GM21576 (cell line): ENCODE data around the gene PTMA.
A peak's percentile ranks its signal among the peaks of the same experiment; 100 is the strongest.

ENCODE experiments used
- ATAC-seq: cut with Tn5 transposase; IDR thresholded peaks from one replicate; pipeline ENCODE4 v1.9.1; 2021; ENCODE audit warnings: mild to moderate bottlenecking, moderate library complexity; ENCODE audit not compliant: unreplicated experiment

PTMA gene

DNA sequence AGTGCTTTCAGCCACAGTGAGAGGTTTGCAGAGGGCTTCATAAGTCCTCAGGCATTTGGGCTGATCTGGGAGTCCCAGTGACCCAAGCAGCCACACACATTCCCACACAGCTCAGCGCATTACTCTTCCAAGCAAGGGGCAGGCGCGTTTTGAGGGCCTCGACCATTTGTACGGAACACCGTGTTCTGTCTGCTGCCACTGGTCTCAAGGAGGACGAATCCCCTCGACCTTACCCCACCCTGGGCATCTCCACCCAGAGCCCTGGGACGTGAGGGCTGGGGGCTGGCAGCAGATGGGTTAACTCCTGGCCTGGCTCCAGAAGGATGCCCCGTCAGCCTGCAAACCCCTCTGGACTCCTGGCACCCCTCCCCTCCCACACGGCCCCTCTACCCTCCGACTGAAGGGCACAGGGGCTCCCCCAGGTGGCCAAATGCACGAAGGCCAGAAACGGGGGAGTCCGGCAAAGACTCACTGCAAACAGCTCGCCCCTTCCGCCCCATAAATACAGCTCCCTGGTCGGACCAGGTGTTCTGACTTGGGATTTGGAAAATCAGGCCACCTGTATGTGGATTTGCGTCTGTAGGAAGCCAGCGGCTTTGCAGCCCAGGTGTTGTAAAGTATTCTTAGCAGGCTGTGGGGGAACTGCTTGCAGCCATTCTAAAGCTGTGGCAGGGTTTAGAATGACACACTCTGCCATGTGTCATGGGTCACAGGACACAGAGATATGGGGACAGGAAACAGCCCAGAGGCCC is 33.6 kb upstream of the PTMA start:
- ATAC-seq: peak; percentile 32

DNA sequence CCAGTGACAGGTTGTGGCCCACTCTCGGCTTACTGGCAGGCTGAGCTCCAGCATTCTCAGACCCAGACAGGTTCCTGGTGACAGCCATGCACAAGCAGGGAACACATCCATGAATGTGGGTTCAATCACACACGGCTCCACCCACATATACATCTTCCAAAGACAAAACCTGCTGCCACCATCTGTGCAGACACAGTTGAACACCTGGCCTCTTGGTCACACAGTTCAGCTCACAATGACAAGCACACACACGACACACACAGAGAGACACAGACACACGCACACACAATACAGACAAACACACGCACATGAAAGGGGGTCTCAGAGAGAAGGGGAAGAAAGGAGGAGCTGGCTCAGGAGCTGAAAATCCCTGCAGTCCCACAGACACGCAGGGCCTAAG is 32.1 kb upstream of the PTMA start:
- ATAC-seq: no peak

DNA sequence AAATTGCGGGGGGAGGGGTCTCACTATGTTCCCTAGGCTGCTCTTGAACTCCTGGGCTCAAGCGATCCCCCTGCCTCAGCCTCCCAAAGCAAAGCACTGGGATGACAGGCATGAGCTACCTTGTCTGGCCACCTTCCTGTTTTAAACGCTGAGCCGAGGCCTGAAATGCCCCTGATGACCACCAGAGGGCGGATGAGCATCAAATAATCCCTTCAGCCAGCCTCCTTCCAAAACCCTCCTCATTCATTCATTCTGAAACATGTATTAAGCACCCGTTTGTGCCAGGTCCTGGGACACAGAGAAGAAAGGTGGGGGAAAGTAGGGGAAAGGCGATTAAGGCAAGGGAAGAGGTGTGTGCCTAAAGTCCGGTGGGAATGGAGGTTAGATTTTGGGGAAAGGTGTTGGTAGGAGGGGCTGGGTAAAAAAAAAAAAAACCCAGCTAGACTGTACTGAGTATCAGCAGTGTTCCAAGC is 30.7 kb upstream of the PTMA start:
- no peak for ATAC-seq

DNA sequence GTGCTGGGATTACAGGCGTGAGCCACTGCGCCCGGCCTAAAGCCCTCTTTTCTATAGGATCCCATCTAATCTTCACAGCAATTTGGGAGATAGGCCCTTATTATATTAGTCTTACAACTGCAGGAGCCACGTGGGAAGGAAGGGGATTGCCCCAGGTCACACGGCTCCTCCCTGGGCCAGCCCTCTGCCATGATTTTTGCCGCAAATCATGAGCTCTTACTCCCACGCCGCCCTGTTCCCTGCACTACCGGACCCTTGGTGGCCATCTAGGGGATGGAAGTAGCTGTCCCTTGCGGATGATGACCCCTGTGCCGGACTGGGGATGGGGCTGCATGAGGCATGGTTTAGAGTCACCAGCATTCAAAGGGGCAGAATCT is 28.4 kb upstream of the PTMA start:
- ATAC-seq: no peak

DNA sequence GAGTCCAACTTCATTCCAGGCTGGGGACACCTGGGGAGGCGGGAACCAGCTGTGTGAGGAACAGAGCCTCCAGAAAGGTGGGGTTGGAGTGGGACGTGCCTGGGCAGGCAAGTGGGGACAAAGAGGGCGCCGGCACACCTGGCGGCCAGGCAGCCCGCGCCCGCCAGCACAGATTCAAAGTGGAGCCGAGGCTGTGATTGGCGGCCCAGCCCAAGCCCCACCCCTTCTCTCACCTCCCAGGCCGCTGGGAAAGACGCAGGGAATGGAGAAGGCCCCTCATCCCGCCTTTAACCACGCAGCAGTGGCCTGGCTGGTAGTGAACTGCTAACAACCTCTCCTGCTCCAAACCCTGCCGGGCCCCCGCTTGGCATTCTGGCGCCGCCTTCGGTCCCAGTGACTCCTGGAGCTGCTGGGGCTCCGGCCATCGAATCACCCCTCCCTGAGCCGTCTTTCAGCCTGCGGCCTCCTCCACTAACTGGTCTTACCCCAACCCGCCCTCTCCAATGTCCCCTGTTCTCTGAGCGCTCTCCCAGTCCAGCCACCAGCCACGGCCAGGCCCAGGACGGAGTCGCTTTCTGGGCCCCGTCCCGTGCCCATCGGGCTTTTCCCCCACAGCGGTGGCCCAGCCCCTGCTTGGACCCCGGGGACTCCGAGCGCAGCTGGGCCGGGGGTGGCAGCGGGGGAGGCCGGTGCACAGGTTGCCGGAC is 27.9 kb upstream of the PTMA start:
- ATAC-seq: no peak

DNA sequence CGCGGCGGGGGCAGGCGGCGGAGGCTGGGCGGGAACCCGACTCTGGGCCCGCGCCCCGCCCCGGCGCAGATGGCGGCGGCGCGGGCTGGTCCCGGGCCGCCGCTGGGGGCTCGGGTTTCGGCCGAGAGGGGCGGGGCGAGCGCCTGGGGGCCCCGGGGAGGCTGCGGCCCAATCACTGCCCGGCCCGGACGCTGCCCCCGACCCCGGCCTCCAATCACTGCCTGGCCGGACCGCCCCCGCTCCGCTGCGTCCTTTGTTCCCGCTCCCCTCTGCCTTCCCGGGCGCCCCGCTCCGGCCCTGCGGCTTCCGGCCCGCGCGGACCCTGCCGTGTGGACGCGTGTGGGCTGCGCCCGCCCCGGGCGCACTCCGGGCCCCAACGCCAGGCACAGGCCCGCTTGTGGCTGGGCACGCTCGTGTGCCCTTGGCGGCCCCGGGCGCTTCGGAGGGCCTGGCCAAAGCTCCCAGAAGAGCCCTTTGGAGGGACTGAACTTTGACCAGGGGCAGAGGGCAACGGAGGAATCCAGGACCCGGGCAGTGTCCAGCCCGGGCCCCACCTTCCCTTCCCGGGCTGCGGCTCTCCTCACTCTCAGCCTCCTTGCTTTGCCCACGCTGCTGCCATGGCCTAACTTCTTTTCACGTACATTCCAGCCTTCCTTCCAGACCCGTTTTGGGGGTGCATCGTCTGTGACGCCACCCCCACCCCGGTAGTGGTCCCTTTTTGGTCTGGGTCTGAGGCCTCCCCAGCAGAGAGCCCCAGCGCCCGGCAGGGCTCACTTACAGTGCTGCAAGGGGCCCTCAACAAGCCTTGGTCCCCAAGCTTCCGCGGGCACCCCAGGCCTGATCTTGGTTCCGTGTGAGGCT is 27.1 kb upstream of the PTMA start:
- peak; percentile 68 for ATAC-seq

DNA sequence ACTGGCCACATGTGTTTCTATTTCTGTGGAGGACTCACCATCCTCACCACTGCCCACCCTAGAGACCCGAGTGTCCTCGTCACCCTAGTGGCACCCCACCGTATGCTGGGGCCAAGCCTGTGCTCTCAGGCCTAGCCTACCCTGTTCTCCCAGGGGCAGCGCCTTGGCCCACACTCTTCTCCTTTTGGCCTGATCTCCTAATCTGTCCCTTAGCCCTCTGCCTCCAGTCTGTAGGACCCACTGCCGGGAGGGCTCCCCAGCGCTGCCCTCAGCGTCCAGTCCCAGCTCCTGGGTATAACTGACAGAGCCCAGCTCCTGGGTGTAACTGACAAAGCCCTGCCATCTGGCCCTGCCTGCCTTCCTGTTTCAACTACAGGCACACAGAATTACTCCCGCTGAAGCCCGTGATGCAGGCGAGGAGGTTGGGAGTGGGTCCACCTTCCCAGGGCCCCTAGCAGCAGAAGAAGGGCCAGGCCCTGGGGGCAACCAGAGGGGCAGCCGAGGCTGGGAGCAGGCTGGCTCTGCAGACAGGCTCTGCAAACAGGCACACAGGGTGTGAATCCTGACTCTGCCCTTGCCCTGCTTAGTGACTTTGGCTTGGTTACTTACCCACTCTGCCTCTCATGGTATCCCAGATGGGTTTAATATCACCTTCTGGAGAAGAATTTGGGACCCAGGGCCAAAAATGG is 25.6 kb upstream of the PTMA start:
- ATAC-seq: no peak

DNA sequence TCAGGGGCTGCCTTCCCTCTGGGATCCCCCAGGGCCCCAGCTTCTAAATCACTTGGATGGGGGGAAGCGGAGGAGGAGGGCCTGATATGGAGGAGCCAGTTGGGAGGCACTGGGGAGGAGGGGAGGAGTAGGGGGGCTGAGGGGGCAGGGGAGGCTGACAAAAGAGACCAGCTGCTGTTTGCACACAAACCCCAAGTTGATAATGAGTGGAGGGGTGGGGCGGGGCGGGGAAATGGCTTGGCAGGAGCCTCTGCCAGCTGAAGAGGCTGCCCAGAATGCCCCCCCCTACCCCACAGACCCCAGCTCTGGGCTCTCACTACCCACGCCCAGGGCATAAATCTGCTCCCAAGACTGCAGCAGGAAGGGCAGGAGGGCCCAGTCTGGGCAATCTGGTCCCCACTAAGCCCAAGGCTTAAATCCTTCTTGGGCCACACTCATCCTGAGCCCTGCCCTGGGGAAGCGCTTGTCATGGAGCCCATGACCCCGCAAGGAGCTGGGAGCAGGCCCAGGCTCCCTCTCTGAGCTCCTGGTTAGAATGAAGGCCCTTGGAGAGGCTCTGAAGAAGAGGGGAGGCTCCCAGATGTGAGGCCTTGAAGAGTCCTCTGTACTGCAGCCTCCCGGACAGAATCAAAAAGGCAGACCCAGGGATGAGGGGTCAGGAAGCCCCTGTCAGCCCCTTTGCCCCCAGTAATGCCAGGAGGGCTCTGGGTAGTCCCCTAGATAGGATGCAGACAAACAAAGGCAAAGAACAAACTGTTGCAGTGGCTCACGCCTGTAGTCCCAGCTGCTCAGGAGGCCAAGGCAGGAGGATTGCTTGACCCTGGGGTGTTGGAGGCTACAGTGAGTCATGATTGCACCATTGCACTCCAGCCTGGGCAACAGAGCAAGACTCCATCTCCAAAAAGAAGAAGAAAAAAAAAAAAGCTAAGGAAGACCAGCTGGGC is 24.8 kb upstream of the PTMA start:
- ATAC-seq: no peak

DNA sequence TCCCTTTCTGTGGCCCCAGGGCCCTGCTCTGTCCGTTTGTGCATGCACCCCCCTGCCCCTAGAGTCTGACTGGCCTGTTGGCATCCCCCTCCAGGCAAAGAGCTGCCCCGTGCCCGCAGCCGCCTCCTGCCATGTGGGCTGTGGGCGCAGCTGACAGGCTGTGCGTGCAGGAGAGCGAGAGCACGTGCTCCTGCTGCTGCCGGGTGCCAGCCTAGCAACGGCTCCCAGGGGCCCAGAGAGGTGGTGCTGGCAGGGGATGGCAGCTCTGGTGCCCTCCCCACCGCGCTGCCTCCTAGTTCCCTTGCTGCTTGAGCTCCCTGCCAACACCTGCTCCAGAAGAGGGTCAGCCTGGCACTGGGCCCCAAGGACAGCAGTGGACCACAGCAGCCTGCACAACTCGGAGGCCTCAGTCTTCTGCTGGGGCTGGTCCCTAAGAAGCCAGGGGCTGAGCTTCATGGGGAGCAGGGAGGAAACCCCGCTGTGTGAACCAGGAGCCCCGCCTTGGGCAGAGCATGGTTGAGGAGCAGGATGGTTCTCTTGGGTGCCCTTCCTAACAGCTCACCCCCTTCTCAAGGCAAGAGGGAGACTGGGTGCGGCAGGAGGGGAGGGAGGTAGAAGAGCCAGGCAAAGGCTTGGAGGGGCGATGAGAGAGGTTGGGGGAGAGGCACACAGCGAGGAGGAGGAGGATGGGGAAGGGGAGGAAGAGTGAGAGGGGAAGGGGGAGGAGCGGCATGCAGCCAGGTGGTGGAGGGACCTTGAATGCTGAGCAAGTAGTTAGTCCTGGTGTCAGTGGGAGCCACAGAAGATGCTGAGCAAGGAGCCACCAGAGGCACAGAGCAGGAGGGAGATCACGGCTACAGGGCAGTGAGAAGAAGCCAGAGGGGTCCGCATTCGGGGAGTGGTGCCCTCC is 23.8 kb upstream of the PTMA start:
- ATAC-seq: no peak

DNA sequence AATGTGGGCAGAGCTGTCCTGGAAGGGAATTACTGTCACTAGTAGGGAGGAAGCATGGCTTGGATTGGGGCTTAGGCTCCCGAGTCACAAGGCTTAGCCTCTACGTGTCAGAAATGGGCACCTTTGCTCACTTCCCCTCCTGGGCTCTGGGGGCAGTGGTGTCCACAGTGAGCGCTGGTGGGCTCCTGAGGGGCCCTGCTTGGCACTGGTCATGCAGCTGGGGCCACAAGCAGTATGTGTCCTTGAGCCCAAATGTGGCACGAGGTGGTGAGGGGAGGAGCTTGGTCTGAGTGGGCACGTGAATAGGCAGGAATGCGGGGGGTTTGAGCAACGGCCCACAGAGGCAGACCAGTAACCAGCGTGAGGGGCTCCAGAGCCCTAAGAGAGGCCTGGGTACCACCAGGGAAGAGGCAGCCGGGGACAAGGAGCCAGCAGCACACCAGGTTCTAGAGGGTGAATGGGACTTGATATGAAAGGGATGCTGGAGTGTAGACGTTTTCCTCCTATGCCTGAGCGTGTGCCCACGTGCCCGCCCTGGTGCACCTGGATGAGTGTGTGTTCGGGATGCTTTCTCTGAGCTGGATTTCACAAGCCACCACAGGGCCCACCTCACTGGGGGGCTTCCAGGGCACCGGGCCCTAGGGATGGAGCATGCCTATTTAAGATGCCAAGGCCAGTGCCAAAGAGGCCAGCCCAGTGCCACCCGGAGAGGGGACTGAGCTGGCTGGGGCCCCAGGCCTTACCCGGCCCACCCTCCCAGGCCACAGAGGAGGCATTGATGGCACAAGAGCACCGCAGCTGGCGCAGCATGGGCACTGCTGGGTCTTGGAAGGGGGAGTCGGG is 22.8 kb upstream of the PTMA start:
- no peak for ATAC-seq

DNA sequence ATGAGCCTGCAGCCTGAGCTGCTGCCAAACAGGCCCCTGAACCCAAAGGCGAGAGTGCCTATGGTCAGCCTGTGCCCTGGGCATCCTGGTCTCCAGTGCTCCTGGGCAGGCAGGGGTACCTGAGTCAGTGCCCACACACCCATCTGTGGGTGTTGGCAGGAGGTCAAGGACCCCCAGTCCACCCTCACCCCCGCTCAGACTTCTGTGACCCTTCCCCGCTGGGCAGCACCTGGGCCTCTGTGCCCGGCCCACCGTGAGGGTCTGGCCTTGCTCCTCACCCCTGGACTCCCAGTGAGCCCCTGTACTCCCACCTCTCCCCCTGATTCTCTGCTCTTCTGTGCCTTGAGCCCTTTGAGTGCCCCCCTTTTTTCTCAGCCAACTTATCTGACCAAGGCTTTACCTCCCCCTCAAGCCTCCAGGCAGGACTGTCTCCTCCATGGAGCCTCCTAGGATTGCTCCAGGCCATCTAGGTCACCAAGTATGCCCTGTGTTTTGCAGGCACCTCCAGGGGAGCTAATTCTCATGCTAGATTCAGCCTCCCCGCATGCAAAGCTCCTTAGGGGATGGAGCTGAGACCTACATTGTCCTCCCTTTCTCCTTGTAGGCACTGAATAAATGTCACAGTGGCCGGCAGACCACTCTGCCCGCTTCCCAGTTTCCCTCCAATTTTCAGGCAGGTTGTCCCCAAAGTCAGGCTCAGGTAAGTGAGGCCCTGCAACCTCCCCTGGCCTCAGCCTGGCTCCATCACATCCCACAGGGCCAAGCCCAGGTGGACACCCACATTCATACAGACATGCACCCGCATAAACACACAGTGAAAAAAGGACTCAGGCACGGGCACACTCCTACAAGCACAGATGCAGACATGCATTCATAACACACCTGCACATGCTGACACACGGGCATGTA is 21.9 kb upstream of the PTMA start:
- no peak for ATAC-seq

DNA sequence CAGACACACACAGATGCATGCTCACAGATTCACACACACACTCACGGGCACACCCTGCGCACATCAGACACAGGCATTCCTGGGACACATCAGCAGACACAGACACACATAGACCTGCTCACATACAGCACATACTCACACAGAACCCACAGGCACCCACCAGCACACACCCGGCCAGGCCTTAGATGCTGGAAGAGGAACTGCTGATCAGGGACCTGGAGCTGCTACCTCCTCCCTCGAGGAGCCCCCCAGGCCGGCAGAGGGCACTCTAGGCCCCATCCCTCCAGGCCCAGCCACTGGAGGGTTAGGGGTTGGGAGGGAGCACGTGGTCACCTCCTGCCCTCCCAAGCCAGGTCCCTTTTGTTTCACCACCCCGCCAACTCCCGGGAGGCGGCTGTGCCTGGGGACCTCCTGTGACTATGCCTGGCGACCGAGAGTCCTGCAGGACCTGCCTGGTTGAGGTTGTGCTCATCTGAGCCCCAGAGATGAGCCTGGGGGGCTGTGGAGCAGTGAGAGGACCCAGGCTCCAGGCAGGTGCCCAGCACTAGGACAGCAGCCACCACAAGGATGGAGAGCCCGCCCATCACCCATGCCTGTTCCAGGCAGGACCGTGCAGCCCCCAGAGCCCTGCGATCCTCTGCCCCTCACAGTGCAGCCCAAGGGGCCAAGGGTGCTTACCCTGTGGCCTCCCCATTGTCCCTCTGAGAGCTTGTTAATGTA is 21.0 kb upstream of the PTMA start:
- peak; percentile 65 for ATAC-seq

DNA sequence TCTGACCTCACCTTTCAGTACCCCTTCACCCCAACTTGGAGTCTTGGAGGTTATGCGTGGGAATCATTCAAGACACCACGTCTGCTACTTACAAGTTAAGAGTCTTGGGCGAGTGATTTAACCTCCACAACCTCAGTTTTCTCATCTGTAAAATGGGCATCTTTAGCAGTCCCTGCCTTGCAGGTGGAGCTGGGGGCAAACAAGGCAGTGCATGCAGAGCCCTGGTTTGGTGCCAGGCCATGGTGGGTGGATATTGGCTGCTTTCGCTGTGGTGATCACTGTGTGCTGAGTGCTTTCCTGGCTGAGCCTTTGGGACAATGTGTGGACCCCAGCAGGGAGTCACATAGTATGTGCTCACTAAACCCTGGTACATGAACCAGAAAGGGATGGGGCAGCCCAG is 20.4 kb upstream of the PTMA start:
- ATAC-seq: no peak

DNA sequence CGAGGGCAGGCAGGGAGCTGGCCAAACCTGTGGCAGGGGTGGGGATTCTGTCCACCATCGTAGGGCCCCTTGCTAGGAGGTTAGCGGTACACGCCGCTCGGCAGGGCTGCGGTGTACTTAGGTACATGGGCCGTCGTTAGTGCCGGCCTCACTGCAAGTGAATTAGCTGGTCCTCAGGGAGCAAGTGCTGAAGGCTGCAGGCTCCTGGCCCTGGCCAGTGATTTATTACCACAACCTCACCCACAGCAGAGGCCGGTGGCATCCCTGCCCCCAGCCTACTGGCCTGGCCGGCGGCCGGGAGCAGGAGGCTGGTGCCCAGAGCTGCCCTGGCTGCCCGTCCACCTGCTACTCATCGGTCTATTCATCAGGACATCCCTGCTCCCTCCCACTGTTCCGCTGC is 19.6 kb upstream of the PTMA start:
- ATAC-seq: no peak

DNA sequence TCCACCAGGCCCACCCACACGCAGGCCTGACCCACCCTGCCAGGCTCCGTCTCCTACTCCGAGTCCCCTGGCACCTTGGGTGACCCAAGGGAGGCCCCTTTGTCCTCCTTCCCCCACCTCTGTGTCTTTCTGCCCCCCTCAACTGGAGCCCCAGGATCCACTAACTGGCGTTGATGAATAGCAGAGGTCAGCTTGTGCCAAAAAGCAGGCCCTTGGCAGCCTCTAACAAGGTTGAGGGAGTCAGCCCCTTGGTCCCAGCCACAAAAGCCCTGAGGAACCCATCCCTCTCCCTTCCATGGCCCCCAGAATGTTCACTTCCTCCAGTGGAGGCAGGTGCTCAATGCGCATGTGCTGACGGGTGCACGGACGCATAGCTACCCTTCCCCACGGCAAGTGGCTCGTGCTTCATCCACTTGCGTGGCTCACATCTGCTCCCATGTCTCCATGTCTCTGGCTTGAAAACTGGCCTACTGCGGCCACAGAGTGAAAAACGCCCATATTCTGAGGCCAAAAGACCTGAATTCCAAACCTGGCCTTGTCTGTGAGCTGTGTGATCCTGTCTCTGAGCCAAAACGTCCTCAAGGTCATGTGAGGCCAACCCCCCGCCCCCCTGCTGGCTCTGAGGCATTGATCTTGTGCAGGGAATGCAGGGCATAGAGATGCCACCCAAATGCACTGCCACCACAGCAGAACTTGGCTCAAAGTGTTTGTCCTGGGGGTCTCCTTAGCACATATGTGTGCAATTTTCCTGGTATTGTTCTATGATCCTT is 19.0 kb upstream of the PTMA start:
- ATAC-seq: no peak
